ENCODE data around the gene JMJD4.
A peak's percentile ranks its signal among the peaks of the same experiment; 100 is the strongest.

The JMJD4 gene

GRCh38 chr1:227734856-227735538 is at the start of gene JMJD4, which contains the start of gene SNAP47:
TSS of gene JMJD4 (minus strand) at chr1:227735302. CDS start at chr1:227735273, 29 bp downstream.
TSS of gene SNAP47 (plus strand) at chr1:227735435. CDS start at chr1:227747737, 12,302 bp downstream.
- peak; percentile 89 for DNase-seq (ENCODE audit: low read depth)

- DNase-seq (ENCODE audit: low read depth), result no peak
Measured at GRCh38 chr1:227782226-227782625, 47.1 kb upstream of the JMJD4 start.

- no peak for DNase-seq (ENCODE audit: low read depth)
Measured at GRCh38 chr1:227781314-227781930, 46.3 kb upstream of the JMJD4 start.

GRCh38 chr1:227780101-227781044 is 45.3 kb upstream of the JMJD4 start:
- DNase-seq (ENCODE audit: low read depth), result no peak

GRCh38 chr1:227779685-227780084 is 44.6 kb upstream of the JMJD4 start:
- no peak for DNase-seq (ENCODE audit: low read depth)

- DNase-seq (ENCODE audit: low read depth), result no peak
Measured at GRCh38 chr1:227779021-227779441, 43.9 kb upstream of the JMJD4 start.

- no peak for DNase-seq (ENCODE audit: low read depth)
Measured at GRCh38 chr1:227778401-227778947, 43.4 kb upstream of the JMJD4 start.

GRCh38 chr1:227777646-227778045 is 42.5 kb upstream of the JMJD4 start:
- no peak for DNase-seq (ENCODE audit: low read depth)

- no peak for DNase-seq (ENCODE audit: low read depth)
Measured at GRCh38 chr1:227777156-227777555, 42.1 kb upstream of the JMJD4 start.

- no peak for DNase-seq (ENCODE audit: low read depth)
Measured at GRCh38 chr1:227776331-227776771, 41.2 kb upstream of the JMJD4 start.

- DNase-seq (ENCODE audit: low read depth), result no peak
Measured at GRCh38 chr1:227775841-227776240, 40.7 kb upstream of the JMJD4 start.

GRCh38 chr1:227774821-227775661 is 39.9 kb upstream of the JMJD4 start:
- DNase-seq (ENCODE audit: low read depth), result no peak

GRCh38 chr1:227774051-227774731 is 39.1 kb upstream of the JMJD4 start:
- DNase-seq (ENCODE audit: low read depth), result no peak

GRCh38 chr1:227773558-227773957 is 38.5 kb upstream of the JMJD4 start:
- DNase-seq (ENCODE audit: low read depth), result no peak

- no peak for DNase-seq (ENCODE audit: low read depth)
Measured at GRCh38 chr1:227771771-227772170, 36.7 kb upstream of the JMJD4 start.

- no peak for DNase-seq (ENCODE audit: low read depth)
Measured at GRCh38 chr1:227771326-227771725, 36.2 kb upstream of the JMJD4 start.

- DNase-seq (ENCODE audit: low read depth), result no peak
Measured at GRCh38 chr1:227770812-227771211, 35.7 kb upstream of the JMJD4 start.

- DNase-seq (ENCODE audit: low read depth), result no peak
Measured at GRCh38 chr1:227769936-227770494, 34.9 kb upstream of the JMJD4 start.

- no peak for DNase-seq (ENCODE audit: low read depth)
Measured at GRCh38 chr1:227769047-227769935, 34.2 kb upstream of the JMJD4 start.
